IPS-20b (cell line): Measurements from ENCODE around the gene CEP170B.

Experiments
- H3K27ac ChIP-seq: one replicate; pipeline ENCODE4 v1.5.1; 2013; ENCODE audit warnings: low read length
- H3K27me3 ChIP-seq: 2 replicates; pipeline ENCODE4 v1.6.1; 2013; ENCODE audit warnings: mild to moderate bottlenecking, low read length, inconsistent platforms; ENCODE audit not compliant: insufficient read depth
- H3K36me3 ChIP-seq: 2 replicates; pipeline ENCODE4 v1.6.1; 2013; ENCODE audit warnings: low read depth, mild to moderate bottlenecking, inconsistent platforms, low read length, moderate library complexity; ENCODE audit not compliant: insufficient read depth
- H3K4me1 ChIP-seq: 2 replicates; pipeline ENCODE4 v1.6.1; 2013; ENCODE audit warnings: mild to moderate bottlenecking, control low read depth, inconsistent platforms, low read length, moderate library complexity; ENCODE audit not compliant: insufficient read depth
- H3K4me3 ChIP-seq: 2 replicates; pipeline ENCODE4 v1.5.1; 2013; ENCODE audit warnings: mild to moderate bottlenecking, low read length, inconsistent platforms
- H3K9ac ChIP-seq: 2 replicates; pipeline ENCODE4 v1.6.1; 2013; ENCODE audit warnings: low read depth, mild to moderate bottlenecking, inconsistent platforms, low read length, moderate library complexity
- H3K9me3 ChIP-seq: 2 replicates; pipeline ENCODE4 v1.6.1; 2013; ENCODE audit warnings: mild to moderate bottlenecking, low read depth, low read length, inconsistent platforms; ENCODE audit not compliant: insufficient read depth

The CEP170B gene

DNA sequence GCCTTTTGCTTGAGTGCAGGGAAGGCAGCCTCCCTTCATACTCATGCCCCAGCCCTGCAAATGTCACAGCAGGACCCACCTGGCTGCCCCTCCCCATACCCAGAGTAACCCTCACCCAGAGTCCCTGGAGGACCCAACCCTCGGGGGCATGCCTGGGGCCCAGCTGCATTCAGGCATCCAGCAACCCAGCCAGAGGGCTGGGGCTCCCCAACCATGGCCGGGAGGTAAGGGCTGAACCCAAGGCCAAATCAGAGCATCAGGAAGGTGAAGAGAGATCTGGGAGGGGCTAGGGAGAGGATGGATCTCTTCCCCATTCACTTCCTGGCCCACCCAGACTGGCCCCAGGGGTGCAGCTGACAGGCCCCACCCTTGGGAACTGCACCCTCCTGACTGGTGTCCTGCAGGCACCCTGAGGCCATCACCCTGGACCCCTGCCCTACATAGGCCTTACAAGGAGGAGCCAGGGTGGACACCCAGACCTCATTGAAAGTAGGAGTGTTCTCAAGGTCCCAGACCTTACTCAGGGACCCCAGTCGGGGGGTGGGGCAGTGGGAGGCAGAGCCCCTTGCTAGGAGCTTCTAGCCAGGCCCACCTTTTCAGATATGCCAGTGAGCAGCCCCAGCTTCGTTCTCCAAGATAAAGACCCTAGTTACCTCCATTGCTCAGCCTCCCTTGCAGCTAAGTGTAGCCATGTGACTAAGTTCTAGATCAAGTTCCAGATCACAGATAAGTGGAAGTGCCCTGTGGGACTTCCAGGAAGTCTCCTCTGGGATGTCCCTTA, 58.8 kb downstream of the CEP170B start:
- no peak overlapping the region for H3K9ac ChIP-seq
- H3K4me3 ChIP-seq: no peak overlapping the region
- H3K27ac ChIP-seq: no peak overlapping the region
- H3K27me3 ChIP-seq: no peaks in the 10 kb centered on the region
- H3K36me3 ChIP-seq: no peaks in the 10 kb centered on the region
- H3K4me1 ChIP-seq: no peaks in the 10 kb centered on the region
- no peaks in the 10 kb centered on the region; the same call in 1 of the 2 replicates for H3K9me3 ChIP-seq

GRCh38 chr14:104924421-104925213, 59.5 kb downstream of the CEP170B start, which contains the start of gene PLD4:
Gene PLD4 (plus strand): TSS chr14:104924879. CDS start chr14:104927141, 2,262 bp downstream.
- no peaks in the 10 kb centered on the region for H3K4me1 ChIP-seq
- H3K27ac ChIP-seq: no peak within 1 kb of the TSS
- no peaks in the 10 kb centered on the region for H3K36me3 ChIP-seq
- H3K9me3 ChIP-seq: no peaks in the 10 kb centered on the region; the same call in 1 of the 2 replicates
- H3K4me3 ChIP-seq: no peak within 1 kb of the TSS
- H3K9ac ChIP-seq: no peak within 1 kb of the TSS
- peaks cover 4% of the 10 kb centered on the region; the same call in 1 of the 2 replicates for H3K27me3 ChIP-seq

DNA sequence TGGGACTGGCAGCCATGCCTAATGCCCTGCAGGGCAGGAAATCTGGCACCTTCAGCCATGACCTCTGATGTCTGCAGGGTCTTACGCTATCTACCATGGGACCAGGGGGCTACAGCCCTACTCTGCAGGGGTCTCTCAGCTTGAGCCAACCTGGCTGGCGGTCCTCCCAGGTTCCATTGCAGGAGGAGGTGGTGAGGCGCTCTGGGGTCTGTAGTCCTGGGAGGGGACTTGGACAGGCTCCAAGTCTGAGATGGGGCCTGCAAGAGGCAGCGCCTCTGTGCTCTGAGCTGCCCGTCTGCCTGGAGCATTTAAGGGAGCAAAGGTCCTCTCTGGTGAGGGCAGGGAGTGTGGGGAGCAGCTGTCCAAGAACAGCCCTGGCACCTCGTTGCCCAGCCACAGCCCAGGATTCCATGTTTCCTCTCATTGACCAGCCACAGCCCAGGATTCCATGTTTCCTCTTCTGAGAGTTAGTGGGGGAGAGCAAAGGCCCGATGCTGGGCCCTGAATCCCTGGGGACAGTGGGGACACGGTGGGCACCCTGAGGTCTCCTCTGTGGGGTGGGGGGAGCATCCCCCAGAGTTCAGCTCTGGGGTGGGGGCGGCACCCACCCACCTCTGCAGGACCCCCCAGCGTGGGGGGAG, 60.3 kb downstream of the CEP170B start:
- no peak overlapping the region for H3K27ac ChIP-seq
- no peak overlapping the region for H3K9ac ChIP-seq

DNA sequence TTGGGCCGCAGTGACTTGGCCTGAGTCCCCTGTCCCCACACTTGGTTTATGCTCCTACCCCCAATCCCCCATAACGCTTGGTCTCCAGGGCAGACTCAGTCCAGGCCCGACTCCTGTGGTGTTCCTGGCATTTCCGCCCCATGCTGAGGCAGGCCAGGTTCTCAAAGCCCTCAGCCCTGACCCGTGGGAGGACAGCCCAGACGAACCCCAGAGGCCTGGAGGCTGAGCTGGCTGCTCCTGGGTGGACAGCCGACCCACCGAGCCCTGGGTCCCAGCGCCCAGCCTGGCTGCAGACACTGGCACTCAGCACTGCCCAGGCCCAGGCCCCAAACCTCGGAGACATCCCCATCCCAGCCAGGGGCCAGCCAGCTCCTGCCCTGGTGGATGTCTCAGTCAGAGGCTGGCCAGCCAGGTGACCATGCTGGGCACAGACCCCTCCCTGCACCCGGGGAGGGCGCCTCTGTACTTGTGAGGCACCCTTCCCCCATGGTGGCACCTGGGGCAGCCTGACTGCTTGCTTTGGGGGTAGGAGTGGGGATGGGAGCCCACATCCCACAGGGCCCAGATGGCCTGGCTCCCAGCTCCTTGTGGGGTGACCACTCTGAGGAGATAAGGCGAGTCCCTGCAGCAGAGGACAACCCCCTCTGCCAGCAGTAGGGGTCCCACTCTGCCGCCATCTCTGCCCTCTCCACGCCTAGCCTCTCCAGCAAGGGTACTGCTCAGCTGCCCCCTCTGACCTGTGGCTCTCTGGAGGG, 61.0 kb downstream of the CEP170B start:
- H3K9ac ChIP-seq: no peak overlapping the region
- no peak overlapping the region for H3K27ac ChIP-seq
- no peaks in the 10 kb centered on the region for H3K36me3 ChIP-seq
- H3K9me3 ChIP-seq: no peaks in the 10 kb centered on the region; the same call in 1 of the 2 replicates
- no peak overlapping the region for H3K4me3 ChIP-seq
- peaks cover 18% of the 10 kb centered on the region for H3K27me3 ChIP-seq
- H3K4me1 ChIP-seq: no peaks in the 10 kb centered on the region

More for the DNA sequence above, 60.3 kb downstream of the CEP170B start:
- Histone ChIP-seq H3K4me1 (no peaks in the 10 kb centered on the region), H3K9me3 (no peaks in the 10 kb centered on the region; the same call in 1 of the 2 replicates), H3K27me3 (peaks cover 11% of the 10 kb centered on the region), H3K36me3 (no peaks in the 10 kb centered on the region), H3K4me3 (no peak overlapping the region)

DNA sequence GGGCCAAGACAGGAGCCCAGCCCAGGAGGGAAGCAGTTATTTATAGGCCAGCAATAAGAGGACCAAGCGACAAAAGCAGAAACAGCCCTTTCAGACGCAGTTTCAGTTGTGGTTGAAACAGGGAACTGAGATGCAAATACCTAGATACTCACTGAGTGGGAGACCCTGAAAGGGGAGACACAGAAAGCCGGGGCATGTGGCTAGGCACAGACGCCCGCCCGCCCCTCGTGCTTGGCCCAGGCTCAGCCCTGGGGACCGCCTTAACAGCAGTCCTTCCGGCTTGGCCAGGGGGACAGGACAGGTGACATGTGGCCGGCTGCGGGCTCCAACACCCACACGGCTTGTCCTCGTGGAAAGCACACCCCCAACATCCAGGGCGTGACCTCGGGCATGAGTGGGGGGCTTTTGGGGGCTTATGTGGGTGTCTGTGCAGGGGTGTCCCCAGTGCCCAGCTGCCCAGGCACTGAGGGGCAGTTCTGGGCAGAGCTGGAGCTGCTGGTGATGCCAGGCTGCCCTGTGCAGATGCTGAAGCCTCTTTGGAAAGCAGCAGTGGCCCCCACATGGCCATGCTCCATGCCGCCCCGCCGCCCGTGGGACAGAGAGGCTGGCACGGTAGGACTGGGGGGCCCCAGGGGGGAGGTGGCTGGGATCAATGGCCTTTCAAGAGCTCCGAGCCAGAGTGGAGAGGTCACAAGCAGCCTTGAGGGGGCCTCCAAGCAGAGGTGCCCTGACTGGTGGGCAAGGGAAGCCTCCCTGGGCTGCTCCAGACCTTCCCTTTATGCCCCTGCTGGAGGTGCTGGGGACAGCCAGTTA, 61.8 kb downstream of the CEP170B start:
- no peak overlapping the region for H3K27ac ChIP-seq
- no peak overlapping the region for H3K4me3 ChIP-seq
- no peak overlapping the region for H3K9ac ChIP-seq
- no peaks in the 10 kb centered on the region; the same call in 1 of the 2 replicates for H3K9me3 ChIP-seq
- H3K27me3 ChIP-seq: peaks cover 26% of the 10 kb centered on the region
- H3K4me1 ChIP-seq: no peaks in the 10 kb centered on the region
- H3K36me3 ChIP-seq: no peaks in the 10 kb centered on the region

GRCh38 chr14:104927432-104927816, 62.4 kb downstream of the CEP170B start:
- Histone ChIP-seq H3K27ac (no peak overlapping the region), H3K27me3 (peaks cover 32% of the 10 kb centered on the region), H3K4me1 (no peaks in the 10 kb centered on the region), H3K4me3 (no peak overlapping the region), H3K36me3 (no peaks in the 10 kb centered on the region), H3K9me3 (no peaks in the 10 kb centered on the region; the same call in 1 of the 2 replicates), H3K9ac (no peak overlapping the region)

DNA sequence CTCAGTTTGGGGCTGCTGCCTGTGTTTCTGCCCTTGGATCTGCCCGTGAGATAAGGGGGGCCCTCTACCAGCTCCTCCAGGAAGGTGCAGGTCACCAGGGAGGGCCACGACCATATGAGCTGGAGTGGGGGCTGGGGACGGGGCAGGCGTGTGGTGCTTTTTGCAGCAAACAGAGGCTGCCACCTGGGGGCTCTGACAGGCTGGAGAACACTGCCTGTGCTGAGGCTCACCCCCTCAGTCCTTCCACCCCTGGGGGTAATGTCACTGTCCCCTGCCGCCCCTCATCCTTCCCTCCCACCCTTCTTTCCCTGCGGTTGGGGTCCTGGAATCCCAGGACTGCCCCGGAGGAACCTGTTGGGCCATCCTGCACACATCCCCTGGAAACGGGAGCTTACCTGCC, 62.8 kb downstream of the CEP170B start:
- Histone ChIP-seq H3K9ac (no peak overlapping the region), H3K9me3 (no peaks in the 10 kb centered on the region; the same call in 1 of the 2 replicates), H3K4me3 (no peak overlapping the region), H3K36me3 (no peaks in the 10 kb centered on the region), H3K27ac (no peak overlapping the region), H3K4me1 (no peaks in the 10 kb centered on the region), H3K27me3 (peaks cover 37% of the 10 kb centered on the region)

- H3K27ac ChIP-seq: no peak overlapping the region
- H3K36me3 ChIP-seq: no peaks in the 10 kb centered on the region
- H3K9me3 ChIP-seq: no peaks in the 10 kb centered on the region; the same call in 1 of the 2 replicates
- peaks cover 41% of the 10 kb centered on the region for H3K27me3 ChIP-seq
- no peak overlapping the region for H3K9ac ChIP-seq
- H3K4me1 ChIP-seq: no peaks in the 10 kb centered on the region
- H3K4me3 ChIP-seq: no peak overlapping the region
These were observed 63.5 kb downstream of the CEP170B start for GRCh38 chr14:104928391-104929133.

- Histone ChIP-seq H3K27ac (no peak overlapping the region), H3K27me3 (peaks cover 48% of the 10 kb centered on the region), H3K4me1 (no peaks in the 10 kb centered on the region; the same call in 1 of the 2 replicates), H3K36me3 (no peaks in the 10 kb centered on the region), H3K9me3 (no peaks in the 10 kb centered on the region), H3K9ac (no peak overlapping the region), H3K4me3 (no peak overlapping the region)
These were observed 64.5 kb downstream of the CEP170B start for GRCh38 chr14:104929268-104930230.
